Omental fat pad (tissue), 4 donors: Measurements from ENCODE around the gene ZNF275. TPM values are rescaled to one million over a fixed set of nuclear protein-coding genes. Genes with fewer than 3 reads are reported as not detected.

Experiments
- ATAC-seq: fragments of 150-250 bp; one replicate; pipeline ENCODE4 v1.9.1; 2016; ENCODE audit warnings: mild to moderate bottlenecking, moderate library complexity; ENCODE audit not compliant: low FRiP score
- DNase-seq: peaks from one replicate; pipeline ENCODE4 v3.0.0-alpha.2; 2019; ENCODE audit warnings: low spot score
- CTCF ChIP-seq, 3 donors: fragments of 450-650 bp; IDR thresholded peaks; one replicate each; pipeline ENCODE4 v1.5.1; 2016 to 2017; ENCODE audit warnings: antibody characterized with exemption in 3 of 3, mild to moderate bottlenecking in 3 of 3, moderate library complexity in 2 of 3
- total RNA-seq, 4 donors: library from RNA; depleted of rRNA; stranded (reverse); fragments of >200 nt; gene quantifications; one replicate each; pipeline ENCODE4 v1.1.0, GENCODE V29; 2016

Gene ZNF275
- total RNA-seq, 4 donors from 2014 or later: 14.6 to 45.4 (median 19.5) TPM

GRCh38 chrX:153374426-153374825, 40.5 kb downstream of the ZNF275 start:
- DNase-seq (no peak), ATAC-seq (no peak)
- no peak for TF ChIP-seq CTCF (IDR thresholded peaks at IDR 0.05)

GRCh38 chrX:153375571-153375970, 41.6 kb downstream of the ZNF275 start:
- no peak for TF ChIP-seq CTCF (IDR thresholded peaks at IDR 0.05)
- no peak for DNase-seq
- ATAC-seq: no peak

GRCh38 chrX:153377727-153378126, 43.8 kb downstream of the ZNF275 start:
- DNase-seq (no peak), ATAC-seq (no peak)
- TF ChIP-seq CTCF (IDR thresholded peaks at IDR 0.05): no peak

GRCh38 chrX:153378607-153379006, 44.7 kb downstream of the ZNF275 start:
- ATAC-seq: no peak
- TF ChIP-seq CTCF (IDR thresholded peaks at IDR 0.05): no peak
- no peak for DNase-seq

- DNase-seq (no peak), ATAC-seq (no peak)
- no peak for TF ChIP-seq CTCF (IDR thresholded peaks at IDR 0.05)
These were observed 45.6 kb downstream of the ZNF275 start for GRCh38 chrX:153379508-153379907.

- no peak for DNase-seq
- TF ChIP-seq CTCF (IDR thresholded peaks at IDR 0.05): no peak
- no peak for ATAC-seq
These were observed 46.1 kb downstream of the ZNF275 start for GRCh38 chrX:153379971-153380581.

GRCh38 chrX:153380691-153381090, 46.7 kb downstream of the ZNF275 start:
- ATAC-seq (no peak), DNase-seq (no peak)
- no peak for TF ChIP-seq CTCF (IDR thresholded peaks at IDR 0.05)
